MM.1S (cell line): ENCODE results near the gene GJB6.
"Not testable (repeated sequence)": the region's sequence is repeated elsewhere in the genome, so short reads cannot be mapped to it uniquely, and the experiment has no call there.

Experiments
- CTCF ChIP-seq: fragments of 300-600 bp; sonication (generic); IDR thresholded peaks from 2 replicates; pipeline ENCODE4 v1.5.1; 2016; ENCODE audit warnings: antibody characterized with exemption, low read length, mixed read lengths
- EZH2 ChIP-seq: fragments of 300-600 bp; sonication (generic); optimal IDR thresholded peaks from 2 replicates; pipeline ENCODE3; 2017; ENCODE audit warnings: low read depth, mild to moderate bottlenecking, antibody characterized with exemption, low read length, mixed read lengths
- EZH2phosphoT487 ChIP-seq: fragments of 300-600 bp; sonication (generic); IDR thresholded peaks from 2 replicates; pipeline ENCODE4 v1.6.1; 2018; ENCODE audit warnings: antibody characterized with exemption, low read length

GRCh38 chr13:20276901-20277300, 44.8 kb upstream of the GJB6 start:
- TF ChIP-seq CTCF, EZH2, EZH2phosphoT487: not testable (repeated sequence)
